ENCODE data around the gene UGP2.
A peak's percentile ranks its signal among the peaks of the same experiment; 100 is the strongest.

The UGP2 gene

DNA sequence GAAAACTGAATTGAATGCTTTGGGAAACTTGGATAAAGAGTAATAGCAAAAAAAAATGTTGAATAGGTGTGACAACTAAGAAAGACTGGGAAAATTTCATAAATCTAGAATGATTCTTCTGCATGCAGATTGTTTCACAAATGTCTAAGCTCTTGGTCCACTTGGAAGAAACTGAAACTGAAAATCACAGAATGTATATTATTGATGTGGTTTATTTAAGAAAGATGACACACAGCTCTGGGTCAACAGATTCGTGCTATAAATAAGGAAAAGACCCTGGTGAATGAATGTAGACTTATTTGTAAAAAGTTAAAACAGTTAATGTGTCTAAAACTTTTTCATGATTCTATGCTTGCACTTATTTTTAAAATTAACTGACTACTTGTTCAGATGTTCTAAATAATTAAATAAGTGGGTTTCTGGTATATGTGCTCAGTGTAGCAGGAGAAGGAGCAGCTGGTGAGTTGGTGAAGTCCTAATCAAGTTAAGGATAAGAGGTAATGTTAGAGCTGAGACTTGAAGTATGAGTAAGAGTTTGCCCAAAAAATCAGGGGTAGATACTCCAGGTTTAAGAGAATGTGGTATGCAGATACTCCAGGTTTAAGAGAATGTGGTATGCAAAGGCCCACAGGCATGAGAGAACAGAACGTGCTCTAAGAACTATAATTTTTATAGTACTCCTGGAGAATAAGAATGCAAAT lies 24.5 kb downstream of the UGP2 start:
- DNase-seq = no peak

DNA sequence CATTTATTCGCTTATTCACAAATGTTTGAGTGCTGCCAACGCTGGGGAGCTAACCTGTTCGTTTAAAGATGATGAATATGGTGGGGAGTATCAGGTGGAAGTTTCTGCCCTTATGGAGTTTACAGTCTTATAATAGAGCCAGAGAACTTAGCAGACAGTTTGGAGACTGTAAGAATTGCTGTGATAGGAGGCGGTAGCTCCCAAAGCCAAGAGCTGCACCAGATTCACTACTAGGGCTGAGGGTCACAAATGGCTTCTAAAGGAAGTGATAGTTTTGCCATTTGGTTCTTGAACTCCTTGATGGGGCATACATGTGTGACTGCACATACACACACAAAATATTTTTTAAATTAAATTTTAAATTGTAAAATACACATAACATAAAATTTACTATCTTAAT lies 29.0 kb downstream of the UGP2 start:
- DNase-seq = no peak

DNA sequence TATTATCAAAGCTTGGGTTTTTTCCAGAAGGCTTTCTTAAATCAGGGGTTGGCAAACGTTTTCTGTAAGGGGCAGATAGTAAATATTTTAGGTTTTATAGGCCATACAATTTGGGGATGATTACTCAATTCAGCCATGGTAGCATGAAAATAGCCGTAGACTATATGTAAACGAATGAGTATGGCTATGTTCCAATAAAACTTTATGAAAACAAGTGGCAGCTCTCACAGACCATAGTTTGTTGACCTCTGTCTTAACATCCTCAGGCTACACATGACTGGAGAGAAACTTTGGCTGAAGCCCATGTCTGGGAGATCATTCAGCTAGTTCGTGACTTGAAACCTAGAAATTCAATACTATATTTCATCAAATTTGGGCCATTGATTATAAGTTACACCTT lies 30.2 kb downstream of the UGP2 start:
- no peak for DNase-seq

DNA sequence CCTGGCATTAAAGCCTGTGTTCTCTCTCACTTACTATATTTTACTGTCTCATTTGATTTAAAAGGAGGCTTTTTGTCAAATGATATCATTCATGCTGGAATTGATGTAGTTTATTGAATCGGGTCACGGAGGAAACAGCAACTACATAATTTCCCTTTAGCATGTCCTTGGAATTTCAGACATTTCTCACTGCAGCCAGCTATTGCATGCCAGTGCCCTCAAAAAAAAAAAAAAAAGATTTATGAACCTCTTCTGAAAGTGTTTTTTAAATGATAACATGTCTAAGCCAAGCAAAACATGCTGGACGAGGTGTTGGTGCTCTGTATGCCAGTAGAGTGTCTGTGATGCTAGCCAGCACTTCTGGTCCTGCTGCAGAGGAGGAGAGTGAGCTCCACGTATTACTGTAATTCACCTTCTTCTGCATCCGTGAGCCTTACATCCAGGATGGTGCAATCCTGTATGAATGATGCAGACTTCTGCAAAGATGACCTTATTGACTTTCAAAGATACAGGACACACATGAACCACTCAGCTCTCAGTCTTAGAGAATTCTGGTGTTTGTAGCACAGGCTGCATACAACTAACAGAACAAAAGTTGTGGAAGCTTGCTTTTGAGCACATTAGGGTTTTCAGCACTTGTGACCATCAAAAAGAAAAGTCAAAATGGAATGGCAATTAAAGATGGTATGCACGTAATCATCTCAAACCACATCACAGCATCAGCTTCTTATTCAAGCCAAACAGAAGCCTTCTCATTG lies 31.1 kb downstream of the UGP2 start:
- no peak for DNase-seq

- DNase-seq = no peak
Observed at GRCh38 chr2:63874204-63875130, 32.8 kb downstream of the UGP2 start.

DNA sequence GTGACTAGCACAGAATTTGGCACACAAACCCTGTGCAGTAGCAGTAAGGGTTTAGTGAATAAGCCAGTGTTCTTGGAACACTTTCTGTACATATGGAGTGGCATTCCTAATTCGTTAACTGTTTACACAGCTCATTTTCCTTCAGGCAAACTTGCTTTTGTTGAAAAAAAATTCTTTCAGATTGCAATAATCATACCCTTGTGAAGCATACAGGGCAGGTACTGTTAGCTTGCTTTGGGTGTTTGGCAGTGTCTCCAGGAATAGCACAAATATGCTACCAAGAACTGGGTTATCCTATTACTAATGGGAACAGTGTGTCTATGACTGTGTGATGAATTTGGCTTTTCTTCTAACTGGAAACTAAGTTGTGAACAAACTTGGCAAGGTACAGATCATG lies 33.4 kb downstream of the UGP2 start:
- DNase-seq = no peak

DNA sequence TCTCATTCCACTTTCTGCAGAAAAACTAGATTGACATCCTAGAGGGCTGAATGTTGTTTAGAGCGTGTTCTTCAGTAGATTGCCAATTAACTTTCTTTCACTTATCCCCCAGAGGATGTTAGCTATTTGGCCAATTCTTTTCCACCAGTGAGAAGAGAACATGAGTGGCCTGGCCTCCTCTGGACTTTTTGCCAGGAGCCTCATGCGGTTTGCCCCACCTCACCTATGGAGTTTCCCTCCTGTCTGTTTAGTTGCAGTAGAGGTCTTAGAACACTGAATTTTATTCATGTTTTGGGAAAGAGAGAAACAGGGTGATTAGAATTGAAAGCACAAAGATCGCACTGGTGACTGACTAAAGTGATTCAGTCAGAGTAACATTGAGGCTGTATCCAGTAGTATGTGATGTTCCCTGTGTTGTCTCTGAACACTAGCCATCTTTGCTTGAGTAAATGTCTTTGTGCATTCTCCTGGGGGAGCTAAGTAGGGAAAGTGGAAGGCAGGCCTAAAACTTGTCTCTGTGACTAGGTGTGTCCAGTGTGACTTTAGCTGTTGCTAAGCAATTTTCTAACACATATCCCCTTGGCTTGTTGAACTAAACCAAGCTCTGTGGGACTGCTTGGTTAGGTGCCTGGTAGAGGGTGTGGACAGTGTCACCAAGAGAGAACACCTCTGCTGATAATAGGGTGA lies 34.0 kb downstream of the UGP2 start:
- no peak for DNase-seq

GRCh38 chr2:63876311-63876710 lies 34.6 kb downstream of the UGP2 start:
- DNase-seq = peak; percentile 18

DNA sequence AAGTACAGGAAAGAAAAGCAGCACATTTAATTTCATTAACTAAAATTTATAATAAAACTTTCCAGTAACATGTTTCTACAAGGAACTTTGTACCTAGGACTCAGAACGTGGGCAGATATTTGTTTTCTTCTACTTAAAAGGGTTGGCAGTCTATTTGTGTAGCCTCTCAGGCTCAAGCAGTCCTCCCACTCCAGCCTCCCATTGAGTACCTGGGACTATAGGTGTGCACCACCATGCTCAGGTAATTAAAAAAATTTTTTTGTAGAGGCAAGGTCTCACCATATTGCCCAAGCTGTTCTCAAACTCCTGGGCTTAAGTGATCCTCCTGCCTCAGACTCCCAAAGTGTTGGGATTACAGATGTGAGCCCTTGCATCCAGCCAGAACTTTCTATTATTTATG lies 36.8 kb downstream of the UGP2 start:
- no peak for DNase-seq

DNA sequence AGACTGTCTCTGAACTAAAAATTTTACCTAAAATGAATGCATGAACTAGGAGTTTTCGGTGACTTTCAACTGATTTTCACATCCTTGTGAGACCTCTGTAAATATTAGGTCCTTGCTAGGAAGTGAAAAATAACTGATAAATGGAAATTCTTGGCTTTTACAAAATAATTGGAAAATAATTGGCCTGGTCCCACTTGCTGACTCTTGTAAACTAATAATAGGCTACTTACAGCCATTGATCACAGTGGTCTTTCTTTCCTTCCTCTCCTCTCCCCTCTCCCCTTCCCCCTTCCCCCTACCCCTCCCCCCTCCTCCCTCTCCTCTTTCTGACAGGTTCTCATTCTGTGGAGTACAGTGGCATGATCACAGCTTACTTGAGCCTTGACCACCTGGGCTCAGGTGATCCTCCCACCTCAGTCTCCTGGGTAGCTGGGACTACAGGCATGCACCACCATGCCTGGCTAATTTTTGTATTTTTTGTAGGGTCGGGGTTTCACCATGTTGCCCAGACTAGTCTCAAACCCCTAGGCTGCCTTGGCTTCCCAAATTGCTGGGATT lies 38.3 kb downstream of the UGP2 start:
- DNase-seq = no peak

GRCh38 chr2:63880625-63881024 lies 38.9 kb downstream of the UGP2 start:
- DNase-seq = no peak

- peak; percentile 86 for DNase-seq
Observed at GRCh38 chr2:63881205-63881604, 39.5 kb downstream of the UGP2 start.

GRCh38 chr2:63882395-63883105 lies 40.9 kb downstream of the UGP2 start:
- no peak for DNase-seq

GRCh38 chr2:63886445-63886844 lies 44.7 kb downstream of the UGP2 start:
- DNase-seq = no peak

- no peak for DNase-seq
Observed at GRCh38 chr2:63888053-63888452, 46.4 kb downstream of the UGP2 start.

DNA sequence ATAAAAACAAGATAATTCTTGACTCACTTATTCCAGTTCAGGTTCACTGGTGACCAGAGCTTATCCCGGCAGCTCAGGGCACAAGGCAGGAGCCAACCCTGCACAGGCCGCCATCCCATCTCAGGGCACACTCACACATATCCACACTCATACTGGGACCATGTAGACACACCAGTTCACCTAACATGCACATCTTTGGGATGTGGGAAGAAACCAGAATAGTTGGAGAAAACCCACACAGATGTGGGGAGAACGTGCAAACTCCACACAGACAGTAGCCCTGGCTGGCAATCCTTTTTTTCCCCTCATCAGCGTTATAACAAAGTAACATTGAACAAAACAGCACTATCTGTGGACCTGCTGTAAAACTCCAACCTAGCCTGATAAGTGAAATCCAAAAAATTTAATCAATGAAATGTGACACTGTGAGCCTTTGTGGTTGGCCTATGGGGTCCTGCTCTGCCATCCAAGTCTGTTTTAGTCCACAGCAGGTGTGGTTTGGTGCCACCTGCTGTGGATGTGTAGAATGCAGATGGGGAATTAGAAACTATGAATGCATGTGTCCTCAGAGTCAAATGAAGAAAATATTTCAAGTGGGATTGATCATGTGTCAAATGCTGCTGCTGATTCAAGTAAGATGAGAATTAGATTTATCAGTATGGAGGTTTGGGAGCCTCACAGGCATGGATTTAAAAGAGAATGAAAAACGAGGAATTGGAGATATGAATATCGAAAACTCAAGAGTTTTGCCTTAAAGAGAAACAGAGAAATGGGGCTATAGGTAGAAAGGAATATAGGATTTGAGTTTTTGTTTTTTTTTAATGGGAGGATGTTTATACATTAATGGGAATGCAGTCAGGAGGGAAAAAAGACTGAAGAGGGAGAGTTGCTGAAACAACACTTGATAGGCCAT lies 47.0 kb downstream of the UGP2 start:
- DNase-seq = no peak

GRCh38 chr2:63890678-63891077 lies 49.0 kb downstream of the UGP2 start:
- DNase-seq = no peak

DNA sequence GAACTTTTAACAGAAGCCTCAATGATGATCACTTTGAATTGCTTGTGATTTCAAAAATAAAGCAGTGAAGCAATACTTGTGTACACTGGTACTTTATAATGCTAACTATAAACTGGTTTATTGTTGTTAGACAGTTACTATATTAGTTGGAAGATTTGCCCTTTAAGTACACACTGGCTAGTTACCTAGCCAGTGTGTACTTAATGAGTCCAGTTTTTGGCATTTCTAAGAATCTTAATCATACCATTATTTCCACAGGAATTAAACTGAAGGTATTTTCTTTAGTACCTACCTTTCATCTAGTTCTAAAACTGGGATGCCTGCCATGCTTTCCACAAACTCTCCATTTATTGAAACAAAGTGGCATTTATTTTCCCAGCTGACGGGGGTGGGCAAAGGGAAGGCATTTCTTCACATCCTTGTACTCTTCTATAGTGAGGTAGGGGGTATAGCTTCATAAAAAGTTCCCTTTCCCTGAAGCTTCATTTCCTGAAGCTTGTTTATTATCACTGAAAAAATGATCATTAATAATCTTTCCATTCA lies 49.9 kb downstream of the UGP2 start:
- no peak for DNase-seq

DNA sequence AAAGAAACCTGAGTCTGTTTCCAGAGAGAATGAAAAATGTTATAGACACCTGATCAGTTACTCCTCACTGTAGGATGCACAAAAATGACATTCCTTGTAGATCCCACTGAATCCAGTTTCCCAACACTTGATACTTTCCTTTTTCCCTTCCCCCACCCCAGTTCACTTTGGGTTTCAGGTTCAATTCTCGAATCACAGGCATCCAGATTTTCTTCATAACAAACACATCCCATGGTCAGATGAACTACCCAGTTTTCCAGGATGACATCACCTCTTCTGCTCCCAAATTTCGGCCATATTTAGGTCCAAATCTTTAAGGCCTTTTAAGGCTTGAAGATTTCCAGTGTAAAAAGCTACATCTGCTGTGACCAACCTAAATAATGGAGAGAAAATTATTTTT lies 51.5 kb downstream of the UGP2 start:
- DNase-seq = no peak

DNA sequence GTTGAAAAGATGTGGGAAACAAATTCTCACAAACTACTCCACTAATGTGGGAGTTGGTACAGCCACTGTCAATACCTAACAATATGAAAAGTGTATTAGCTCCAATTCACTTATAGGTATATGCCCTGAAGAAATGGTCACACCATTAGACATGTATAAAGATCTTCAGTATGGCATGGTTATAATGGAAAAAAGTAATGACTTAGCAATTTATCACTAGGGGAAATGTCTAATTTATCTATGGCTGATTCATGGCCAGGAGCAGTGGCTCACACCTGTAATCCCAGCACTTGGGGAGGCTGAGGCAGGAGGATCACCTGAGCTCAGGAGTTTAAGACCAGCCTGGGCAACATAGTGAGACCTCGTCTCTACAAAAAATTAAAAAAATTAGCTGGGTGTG lies 52.5 kb downstream of the UGP2 start:
- DNase-seq = no peak

- DNase-seq = no peak
Observed at GRCh38 chr2:63898839-63899238, 57.1 kb downstream of the UGP2 start.

Measured in NCI-H187 treated with DMSO at 0.1 percent for 48 hours (cell line).